ENCODE data around the gene PDCD6IP. TPM values are rescaled to one million over a fixed set of nuclear protein-coding genes. Genes with fewer than 3 reads are reported as not detected.

PDCD6IP gene
- total RNA-seq, 1 donor, result 152 TPM

- no peaks in the 10 kb centered on the region for H3K4me1 ChIP-seq (ENCODE audit: insufficient read depth, low read length)
- H3K9me3 ChIP-seq (ENCODE audit: low read depth, low read length), result no peaks in the 10 kb centered on the region
- no peaks in the 10 kb centered on the region for H3K27me3 ChIP-seq (ENCODE audit: insufficient read depth, low read length)
- H3K4me3 ChIP-seq (ENCODE audit: low read length), result no peak overlapping the region
Measured at GRCh38 chr3:33911525-33912322, 113.3 kb downstream of the PDCD6IP start.

GRCh38 chr3:33914212-33914611 lies 115.8 kb downstream of the PDCD6IP start:
- no peak overlapping the region for H3K4me3 ChIP-seq (ENCODE audit: low read length)
- H3K27me3 ChIP-seq (ENCODE audit: insufficient read depth, low read length), result no peaks in the 10 kb centered on the region
- H3K4me1 ChIP-seq (ENCODE audit: insufficient read depth, low read length), result no peaks in the 10 kb centered on the region
- H3K9me3 ChIP-seq (ENCODE audit: low read depth, low read length), result no peaks in the 10 kb centered on the region

- H3K4me1 ChIP-seq (ENCODE audit: insufficient read depth, low read length), result no peaks in the 10 kb centered on the region
- no peak overlapping the region for H3K4me3 ChIP-seq (ENCODE audit: low read length)
- H3K9me3 ChIP-seq (ENCODE audit: low read depth, low read length), result no peaks in the 10 kb centered on the region
- no peaks in the 10 kb centered on the region for H3K27me3 ChIP-seq (ENCODE audit: insufficient read depth, low read length)
Measured at GRCh38 chr3:33914731-33915379, 116.4 kb downstream of the PDCD6IP start.

- Histone ChIP-seq H3K4me1 (ENCODE audit: insufficient read depth, low read length) (no peaks in the 10 kb centered on the region), H3K27me3 (ENCODE audit: insufficient read depth, low read length) (no peaks in the 10 kb centered on the region), H3K9me3 (ENCODE audit: low read depth, low read length) (no peaks in the 10 kb centered on the region), H3K4me3 (ENCODE audit: low read length) (no peak overlapping the region)
Measured at GRCh38 chr3:33915796-33916546, 117.5 kb downstream of the PDCD6IP start.

- Histone ChIP-seq H3K4me3 (ENCODE audit: low read length) (no peak overlapping the region), H3K4me1 (ENCODE audit: insufficient read depth, low read length) (no peaks in the 10 kb centered on the region), H3K27me3 (ENCODE audit: insufficient read depth, low read length) (no peaks in the 10 kb centered on the region), H3K9me3 (ENCODE audit: low read depth, low read length) (no peaks in the 10 kb centered on the region)
Measured at GRCh38 chr3:33918126-33918756, 119.8 kb downstream of the PDCD6IP start.

Other genes starting within 250 kb of the PDCD6IP start
- 71.8 TPM for gene CLASP2, start 80.4 kb upstream of the PDCD6IP start, total RNA-seq